Ovary (tissue), 9 donors: ENCODE results near the gene DHRS2. TPM values are rescaled to one million over a fixed set of nuclear protein-coding genes. Genes with fewer than 3 reads are reported as not detected.

Source experiments
- DNase-seq, 5 donors: peaks; one replicate each; pipeline ENCODE4 v3.0.0-alpha.2; 2019 to 2020
- H3K27ac ChIP-seq, 2 donors: fragments of 200-600 bp; one replicate each; pipeline versions ENCODE4 v1.5.1 to v1.8.0; 2019 to 2022
- H3K27me3 ChIP-seq: fragments of 200-600 bp; one replicate; pipeline ENCODE4 v1.8.0; 2022
- H3K36me3 ChIP-seq: fragments of 200-600 bp; sonication (generic); one replicate; pipeline ENCODE4 v1.5.1; 2019
- H3K4me1 ChIP-seq: one replicate; pipeline ENCODE4 v1.8.1; 2013; ENCODE audit warnings: mild to moderate bottlenecking, moderate library complexity; ENCODE audit not compliant: insufficient read depth
- H3K4me3 ChIP-seq: fragments of 200-600 bp; sonication (generic); one replicate; pipeline ENCODE4 v1.5.1; 2017
- H3K9me3 ChIP-seq, 2 donors: fragments of 200-600 bp in 1 of 2; sonication (generic) in 1 of 2; one replicate each; pipeline versions ENCODE4 v1.5.1 to v1.8.1; 2013 to 2019; ENCODE audit warnings: mild to moderate bottlenecking in 1 of 2, moderate library complexity in 1 of 2
- CTCF ChIP-seq, 3 donors: fragments of 450-650 bp in 2 of 3; fragments of 200-600 bp in 1 of 3; IDR thresholded peaks; one replicate each; pipeline versions ENCODE4 v1.5.1 to v1.8.0; 2016 to 2022; ENCODE audit warnings: antibody characterized with exemption in 3 of 3, mild to moderate bottlenecking in 1 of 3
- EP300 ChIP-seq: sonication (generic); formaldehyde crosslinking; IDR thresholded peaks from one replicate; pipeline ENCODE4 v1.6.1; 2017; ENCODE audit warnings: antibody characterized with exemption
- POLR2A ChIP-seq: fragments of 450-650 bp; IDR thresholded peaks from one replicate; pipeline ENCODE4 v1.6.1; 2017; ENCODE audit warnings: antibody characterized with exemption, mild to moderate bottlenecking, moderate library complexity
- WGBS, 3 donors: extraction: QIAGEN DNeasy Blood & Tissue Kit in 1 of 3; methylation state at CpG; one replicate each; pipeline versions ENCODE4 v1.1.5 to v1.1.7; 2013 to 2017; 5-methylcytosine and 5-hydroxymethylcytosine counted together
- intact Hi-C, 4 donors: fragments of 100-400 bp; cut with DNase I; formaldehyde crosslinking; loops; one replicate each; pipeline versions ENCODE4 v1.11.0 to v1.15.1; 2022 to 2023
- polyA plus RNA-seq, 2 donors: library from polyadenylated mRNA; stranded (reverse); fragments of 200-250 nt in 1 of 2; fragments of 350-450 nt in 1 of 2; fragmentation: Illumina TruSeq in 1 of 2; extraction: RNeasy Lipid Tissue Mini Kit (QIAGEN cat#74804) in 1 of 2; gene quantifications; one replicate each; pipeline ENCODE4 v1.2.3, GENCODE V29; 2013 to 2014
- total RNA-seq, 7 donors: library from RNA; depleted of rRNA in 2 of 7; stranded (reverse); fragments of >200 nt in 2 of 7; fragmentation: NEBNext Ultra II Directional in 3 of 7; extraction: Animal tissue kit (Norgen Biotek cat#: 25700) in 3 of 7; gene quantifications; one replicate each; pipeline versions ENCODE4 v1.1.0 to v1.2.4, GENCODE V29; 2016 to 2023
- donor health status: DM: no; HTN: no; CAD: no; lungs with moderate emphysema.
- donor health status: DM: no; HTN: no; CAD: no.
- donor health status: Bipolar disorder and iron deficiency.
- donor health status: DM: yes; HTN: yes; CAD: no.
- donor health status: DM: no; HTN: no; CAD: no.
- donor health status: DM: yes; HTN: yes; CAD: no.

The DHRS2 gene
- total and polyA plus RNA-seq, 9 donors: 1.6 to 46.6 (median 14.9) TPM

GRCh38 chr14:23603103-23603502 is 33.1 kb upstream of the DHRS2 start:
- Histone ChIP-seq H3K9me3 (no peaks in the 10 kb centered on the region), H3K27ac (no peak overlapping the region), H3K4me3 (no peak overlapping the region), H3K36me3 (no peaks in the 10 kb centered on the region), H3K27me3 (no peaks in the 10 kb centered on the region), H3K4me1 (no peaks in the 10 kb centered on the region)
- intact Hi-C loops: no loop called here
- DNase-seq: no peak
- 84 to 94% (median 86%) methylated on average over 2 of the region's 2 CpGs for WGBS, 3 donors
- TF ChIP-seq POLR2A (no peak), EP300 (no peak), CTCF (IDR thresholded peaks at IDR 0.05) (no peak)

GRCh38 chr14:23604148-23604547 is 32.0 kb upstream of the DHRS2 start:
- H3K27ac ChIP-seq: no peak overlapping the region
- H3K36me3 ChIP-seq: no peaks in the 10 kb centered on the region
- no peak overlapping the region for H3K4me3 ChIP-seq
- H3K9me3 ChIP-seq: no peaks in the 10 kb centered on the region
- intact Hi-C loops: no loop called here
- WGBS, 3 donors: 72 to 77% (median 77%) methylated on average over 2 of the region's 2 CpGs
- TF ChIP-seq CTCF (IDR thresholded peaks at IDR 0.05) (no peak), EP300 (no peak), POLR2A (no peak)
- H3K27me3 ChIP-seq: no peaks in the 10 kb centered on the region
- H3K4me1 ChIP-seq: no peaks in the 10 kb centered on the region
- DNase-seq: no peak

- no peak for DNase-seq
- Histone ChIP-seq H3K36me3 (no peaks in the 10 kb centered on the region), H3K4me1 (no peaks in the 10 kb centered on the region), H3K9me3 (no peaks in the 10 kb centered on the region), H3K27me3 (no peaks in the 10 kb centered on the region), H3K4me3 (no peak overlapping the region), H3K27ac (no peak overlapping the region)
- TF ChIP-seq POLR2A (no peak), CTCF (IDR thresholded peaks at IDR 0.05) (no peak), EP300 (no peak)
- intact Hi-C loops: no loop called here
- 67 to 80% (median 77%) methylated on average over 3 of the region's 3 CpGs for WGBS, 3 donors
Measured at GRCh38 chr14:23604675-23605170, 31.4 kb upstream of the DHRS2 start.

GRCh38 chr14:23605931-23606585 is 30.1 kb upstream of the DHRS2 start:
- H3K27ac ChIP-seq: no peak overlapping the region
- DNase-seq: no peak
- 81 to 84% (median 82%) methylated on average over 6 of the region's 6 CpGs for WGBS, 3 donors
- no peaks in the 10 kb centered on the region for H3K36me3 ChIP-seq
- intact Hi-C loops: no loop called here
- H3K27me3 ChIP-seq: no peaks in the 10 kb centered on the region
- H3K9me3 ChIP-seq: no peaks in the 10 kb centered on the region
- H3K4me1 ChIP-seq: no peaks in the 10 kb centered on the region
- H3K4me3 ChIP-seq: no peak overlapping the region
- TF ChIP-seq CTCF (IDR thresholded peaks at IDR 0.05): no peak
- TF ChIP-seq EP300: no peak
- no peak for TF ChIP-seq POLR2A
